ENCODE measurements around the gene CDH15. TPM values are rescaled to one million over a fixed set of nuclear protein-coding genes. Genes with fewer than 3 reads are reported as not detected.

CDH15 gene
- total and polyA plus RNA-seq, 2 of the 13 experiments (the other 11 are each of a cell fraction or from before 2014, with no cell fraction given), result 0.74 to 2.2 TPM

- 0 out of 2 replicates have a peak, but pooled peaks have one; percentile 45 for TF ChIP-seq FOXJ3 (CRISPR knock-in tag; IDR thresholded peaks at IDR 0.05; ENCODE audit: borderline replicate concordance)
- peak; percentile 18; the same call in 1 of the 2 replicates for TF ChIP-seq DRAP1 (CRISPR knock-in tag; IDR thresholded peaks at IDR 0.05)
- peak; percentile 58; the same call in 1 of the 2 replicates for TF ChIP-seq ZGPAT (CRISPR knock-in tag; IDR thresholded peaks at IDR 0.05)
- no peak for TF ChIP-seq GPN1 (CRISPR knock-in tag; IDR thresholded peaks at IDR 0.05; ENCODE audit: borderline replicate concordance)
- no peak for TF ChIP-seq ZNF879 (CRISPR knock-in tag; IDR thresholded peaks at IDR 0.05)
- TF ChIP-seq SOX6 (IDR thresholded peaks at IDR 0.05), result no peak
- peak; percentile 61 for TF ChIP-seq SOX6 (CRISPR knock-in tag; IDR thresholded peaks at IDR 0.05)
- TF ChIP-seq HNF4G (IDR thresholded peaks at IDR 0.05; ENCODE audit: borderline replicate concordance, low read depth, low read length), result no peak; the same call in 1 of the 2 replicates
- peak; percentile 86 for TF ChIP-seq HNF4G (CRISPR knock-in tag; IDR thresholded peaks at IDR 0.05; ENCODE audit: borderline replicate concordance, low read depth)
- TF ChIP-seq ZFYVE20 (CRISPR knock-in tag; IDR thresholded peaks at IDR 0.05; ENCODE audit: borderline replicate concordance, low read depth), result no peak
- TF ChIP-seq KDM3A (CRISPR knock-in tag; IDR thresholded peaks at IDR 0.05; ENCODE audit: low read depth), result no peak; the same call in 1 of the 2 replicates
- peak; percentile 75; the same call in 1 of the 2 replicates for TF ChIP-seq FOXO1 (CRISPR knock-in tag; IDR thresholded peaks at IDR 0.05)
- 0 out of 2 replicates have a peak, but pooled peaks have one; percentile 35 for TF ChIP-seq TOPORS (CRISPR knock-in tag; IDR thresholded peaks at IDR 0.05)
- TF ChIP-seq HDAC1 (CRISPR knock-in tag; IDR thresholded peaks at IDR 0.05), result 0 out of 2 replicates have a peak, but pooled peaks have one; percentile 64
- peak; percentile 99 for TF ChIP-seq ESRRA (CRISPR knock-in tag; IDR thresholded peaks at IDR 0.05; ENCODE audit: low read depth)
- TF ChIP-seq GTF2F1 (IDR thresholded peaks at IDR 0.05; ENCODE audit: low read length), result no peak
- TF ChIP-seq ZFX (CRISPR knock-in tag; IDR thresholded peaks at IDR 0.05; ENCODE audit: low read depth), result peak; percentile 44; the same call in 1 of the 2 replicates
- TF ChIP-seq SKI (IDR thresholded peaks at IDR 0.05; ENCODE audit: partially characterized antibody), result peak; percentile 80
- 0 out of 2 replicates have a peak, but pooled peaks have one; percentile 15 for TF ChIP-seq ZBTB7A (CRISPR knock-in tag; IDR thresholded peaks at IDR 0.05)
- no peak for TF ChIP-seq ZEB1 (IDR thresholded peaks at IDR 0.05; ENCODE audit: insufficient replicate concordance, low read depth)
- TF ChIP-seq ZNF7 (CRISPR knock-in tag; IDR thresholded peaks at IDR 0.05), result no peak
- TF ChIP-seq ZNF281 (CRISPR knock-in tag; IDR thresholded peaks at IDR 0.05; ENCODE audit: borderline replicate concordance), result peak; percentile 67; the same call in 1 of the 2 replicates
- peak; percentile 59; the same call in 1 of the 2 replicates for TF ChIP-seq MYC (CRISPR knock-in tag; IDR thresholded peaks at IDR 0.05; ENCODE audit: borderline replicate concordance)
- no peak for TF ChIP-seq ATF7 (IDR thresholded peaks at IDR 0.05)
- TF ChIP-seq ATF7 (CRISPR knock-in tag; IDR thresholded peaks at IDR 0.05), result peak; percentile 39; the same call in 1 of the 2 replicates
- no peak for TF ChIP-seq NFATC3 (CRISPR knock-in tag; IDR thresholded peaks at IDR 0.05)
- TF ChIP-seq MTA1 (CRISPR knock-in tag; IDR thresholded peaks at IDR 0.05; ENCODE audit: borderline replicate concordance), result peak; percentile 74
- TF ChIP-seq RARA (CRISPR knock-in tag; IDR thresholded peaks at IDR 0.05), result peak; percentile 96
- TF ChIP-seq ZNF782 (CRISPR knock-in tag; IDR thresholded peaks at IDR 0.05; ENCODE audit: borderline replicate concordance), result peak; percentile 77; the same call in 1 of the 2 replicates
- TF ChIP-seq POLR2A (IDR thresholded peaks at IDR 0.05; ENCODE audit: insufficient read depth in 1 of 2, low read depth in 2 of 2, low read length in 2 of 2), result 0 out of 4 replicates have a peak, but pooled peaks of 1 of the 2 experiments have one; percentile 13
Observed at GRCh38 chr16:89232107-89232506, 60.6 kb downstream of the CDH15 start (continued).
